ENCODE results near the gene S100A16.

DNA sequence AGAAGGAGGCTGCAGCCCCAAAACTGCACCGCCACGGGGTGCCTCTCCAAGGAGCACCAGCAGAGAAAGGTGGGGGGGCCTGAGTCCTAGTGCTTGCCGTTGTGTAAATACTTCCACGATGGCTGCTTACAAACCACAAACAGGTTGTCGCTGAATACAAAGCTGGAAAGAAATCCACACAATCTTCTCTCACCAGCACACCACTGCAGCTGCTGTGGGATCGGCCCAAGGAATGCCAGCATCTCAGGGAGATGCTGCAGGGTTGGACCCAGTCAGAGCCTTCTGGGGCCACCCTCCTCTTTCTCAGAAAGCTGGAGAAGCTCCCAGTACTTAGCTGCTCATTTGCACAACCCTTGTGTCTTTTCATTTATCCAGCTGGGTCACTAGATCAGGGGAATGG lies 6.2 kb upstream of the S100A16 start:
- TF ChIP-seq GATA2 (IDR thresholded peaks at IDR 0.05; ENCODE audit: low read depth, low read length) (no peak), GATA3 (IDR thresholded peaks at IDR 0.05; ENCODE audit: low read depth, low read length) (no peak)
